ENCODE measurements around the gene FRMPD4.

DNA sequence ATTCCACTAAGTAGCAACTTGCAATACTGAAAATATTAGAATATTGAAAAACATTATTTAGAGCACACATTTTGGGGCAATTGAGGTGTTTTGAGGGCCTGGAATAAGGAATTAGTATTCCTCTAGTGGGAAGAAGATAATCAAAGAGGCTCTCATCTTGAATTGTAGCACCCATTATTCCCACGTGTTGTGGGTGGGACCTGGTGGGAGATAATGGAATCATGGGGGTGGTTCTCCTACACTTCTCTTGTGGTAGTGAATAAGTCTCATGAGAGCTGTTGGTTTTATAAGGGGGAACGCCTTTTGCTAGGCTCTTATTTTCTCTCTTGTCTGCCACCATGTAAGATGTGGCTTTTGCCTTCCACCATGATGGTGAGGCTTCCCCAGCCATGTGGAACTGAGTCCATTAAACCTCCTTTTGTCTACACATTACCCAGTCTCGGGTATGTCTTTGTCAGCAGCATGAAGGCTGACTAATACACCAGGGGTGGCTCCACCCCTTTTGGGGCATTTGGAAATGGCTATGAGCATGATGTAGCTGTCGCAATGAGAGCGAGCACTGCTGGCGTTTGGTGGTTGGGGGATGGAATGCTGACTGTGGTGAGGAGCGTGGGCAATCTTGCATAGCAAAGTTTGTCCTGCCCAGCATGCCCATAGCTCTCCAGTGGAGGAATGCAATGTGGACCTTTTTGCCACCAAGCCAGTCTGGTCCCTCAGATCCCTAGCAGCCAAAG is 308.2 kb downstream of the FRMPD4 start:
- TF ChIP-seq, protein P1, sequence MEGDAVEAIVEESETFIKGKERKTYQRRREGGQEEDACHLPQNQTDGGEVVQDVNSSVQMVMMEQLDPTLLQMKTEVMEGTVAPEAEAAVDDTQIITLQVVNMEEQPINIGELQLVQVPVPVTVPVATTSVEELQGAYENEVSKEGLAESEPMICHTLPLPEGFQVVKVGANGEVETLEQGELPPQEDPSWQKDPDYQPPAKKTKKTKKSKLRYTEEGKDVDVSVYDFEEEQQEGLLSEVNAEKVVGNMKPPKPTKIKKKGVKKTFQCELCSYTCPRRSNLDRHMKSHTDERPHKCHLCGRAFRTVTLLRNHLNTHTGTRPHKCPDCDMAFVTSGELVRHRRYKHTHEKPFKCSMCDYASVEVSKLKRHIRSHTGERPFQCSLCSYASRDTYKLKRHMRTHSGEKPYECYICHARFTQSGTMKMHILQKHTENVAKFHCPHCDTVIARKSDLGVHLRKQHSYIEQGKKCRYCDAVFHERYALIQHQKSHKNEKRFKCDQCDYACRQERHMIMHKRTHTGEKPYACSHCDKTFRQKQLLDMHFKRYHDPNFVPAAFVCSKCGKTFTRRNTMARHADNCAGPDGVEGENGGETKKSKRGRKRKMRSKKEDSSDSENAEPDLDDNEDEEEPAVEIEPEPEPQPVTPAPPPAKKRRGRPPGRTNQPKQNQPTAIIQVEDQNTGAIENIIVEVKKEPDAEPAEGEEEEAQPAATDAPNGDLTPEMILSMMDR (IDR thresholded peaks at IDR 0.05), result no peak
- TF ChIP-seq, protein P2, sequence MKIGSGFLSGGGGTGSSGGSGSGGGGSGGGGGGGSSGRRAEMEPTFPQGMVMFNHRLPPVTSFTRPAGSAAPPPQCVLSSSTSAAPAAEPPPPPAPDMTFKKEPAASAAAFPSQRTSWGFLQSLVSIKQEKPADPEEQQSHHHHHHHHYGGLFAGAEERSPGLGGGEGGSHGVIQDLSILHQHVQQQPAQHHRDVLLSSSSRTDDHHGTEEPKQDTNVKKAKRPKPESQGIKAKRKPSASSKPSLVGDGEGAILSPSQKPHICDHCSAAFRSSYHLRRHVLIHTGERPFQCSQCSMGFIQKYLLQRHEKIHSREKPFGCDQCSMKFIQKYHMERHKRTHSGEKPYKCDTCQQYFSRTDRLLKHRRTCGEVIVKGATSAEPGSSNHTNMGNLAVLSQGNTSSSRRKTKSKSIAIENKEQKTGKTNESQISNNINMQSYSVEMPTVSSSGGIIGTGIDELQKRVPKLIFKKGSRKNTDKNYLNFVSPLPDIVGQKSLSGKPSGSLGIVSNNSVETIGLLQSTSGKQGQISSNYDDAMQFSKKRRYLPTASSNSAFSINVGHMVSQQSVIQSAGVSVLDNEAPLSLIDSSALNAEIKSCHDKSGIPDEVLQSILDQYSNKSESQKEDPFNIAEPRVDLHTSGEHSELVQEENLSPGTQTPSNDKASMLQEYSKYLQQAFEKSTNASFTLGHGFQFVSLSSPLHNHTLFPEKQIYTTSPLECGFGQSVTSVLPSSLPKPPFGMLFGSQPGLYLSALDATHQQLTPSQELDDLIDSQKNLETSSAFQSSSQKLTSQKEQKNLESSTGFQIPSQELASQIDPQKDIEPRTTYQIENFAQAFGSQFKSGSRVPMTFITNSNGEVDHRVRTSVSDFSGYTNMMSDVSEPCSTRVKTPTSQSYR (CRISPR knock-in tag; IDR thresholded peaks at IDR 0.05), result no peak
- TF ChIP-seq, protein P3, sequence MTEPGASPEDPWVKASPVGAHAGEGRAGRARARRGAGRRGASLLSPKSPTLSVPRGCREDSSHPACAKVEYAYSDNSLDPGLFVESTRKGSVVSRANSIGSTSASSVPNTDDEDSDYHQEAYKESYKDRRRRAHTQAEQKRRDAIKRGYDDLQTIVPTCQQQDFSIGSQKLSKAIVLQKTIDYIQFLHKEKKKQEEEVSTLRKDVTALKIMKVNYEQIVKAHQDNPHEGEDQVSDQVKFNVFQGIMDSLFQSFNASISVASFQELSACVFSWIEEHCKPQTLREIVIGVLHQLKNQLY (CRISPR knock-in tag; IDR thresholded peaks at IDR 0.05), result no peak
- TF ChIP-seq NR1H2 (CRISPR knock-in tag; IDR thresholded peaks at IDR 0.05) (no peak), RELA (CRISPR knock-in tag; IDR thresholded peaks at IDR 0.05; ENCODE audit: borderline replicate concordance) (no peak), ETV6 (CRISPR knock-in tag; IDR thresholded peaks at IDR 0.05) (no peak)

Data from WTC11 (cell line).